ENCODE measurements around the gene LDAH.

- no peak for TF ChIP-seq CTCF (conservative IDR thresholded peaks at IDR 0.05; ENCODE audit: low read depth, low read length)
- no peak for TF ChIP-seq EZH2phosphoT487 (IDR thresholded peaks at IDR 0.05; ENCODE audit: borderline replicate concordance, low read length)
Measured at GRCh38 chr2:20724500-20725053, 98.3 kb downstream of the LDAH start.
